ENCODE measurements around the gene INPP5K.
"Not testable (repeated sequence)": the region's sequence is repeated elsewhere in the genome, so short reads cannot be mapped to it uniquely, and the experiment has no call there.

GRCh38 chr17:1453694-1454093 lies 62.7 kb downstream of the INPP5K start:
- TF ChIP-seq EZH2 (IDR thresholded peaks at IDR 0.05; ENCODE audit: insufficient read depth, poor library complexity, severe bottlenecking); EZH2phosphoT487 (IDR thresholded peaks at IDR 0.05; ENCODE audit: insufficient read depth, low read depth): not testable (repeated sequence)

Data from GM23248 (cell line).